Measurements from ENCODE around the gene TM9SF1. TPM values are rescaled to one million over a fixed set of nuclear protein-coding genes. Genes with fewer than 3 reads are reported as not detected.

Gene TM9SF1
- total and polyA plus RNA-seq, 12 donors: 10.8 to 36.4 (median 18.7) TPM

GRCh38 chr14:24160850-24161804 lies 34.1 kb downstream of the TM9SF1 start, which contains the start of gene IRF9:
Gene IRF9, plus strand, starts transcription at chr14:24161265. Its CDS starts 880 bp downstream, at chr14:24162145.
- peaks cover 10 to 88% (median 56%) of the 10 kb centered on the region in 9 donors for H3K36me3 ChIP-seq
- intact Hi-C loops (cut with DNase I): loop anchor here in 2 of 10 donors (2.0 to 5.0 kb wide), 3 partner anchors 14 to 102 kb away; partner anchors contain the start of genes DCAF11 (in 1 of the 2), NRL (in 1 of the 2), PSME2 (in 1 of the 2) and RNF31 (in 1 of the 2)
- peak; percentile 89 to 97 (median 96) for ATAC-seq
- peaks cover 9 to 50% (median 27%) of the 10 kb centered on the region in 9 donors for H3K4me1 ChIP-seq
- H3K4me3 ChIP-seq: peak within 1 kb of the TSS; percentile 50 to 89 (median 66)
- 2 to 3% methylated on average over 12 of the region's 12 CpGs for WGBS, 2 donors
- no peaks in the 10 kb centered on the region for H3K9me3 ChIP-seq
- no peaks in the 10 kb centered on the region for H3K27me3 ChIP-seq
- TF ChIP-seq CTCF (IDR thresholded peaks at IDR 0.05): peak; percentile 90 to 98 (median 92)
- H3K27ac ChIP-seq: peak within 1 kb of the TSS; percentile 92 to 100 (median 96)
- DNase-seq: peak; percentile 96 to 97

GRCh38 chr14:24160499-24160849 lies 34.8 kb downstream of the TM9SF1 start:
- Histone ChIP-seq H3K9me3 (no peaks in the 10 kb centered on the region), H3K4me1 (peaks cover 9 to 44% (median 27%) of the 10 kb centered on the region in 9 donors), H3K36me3 (peaks cover 6 to 88% (median 57%) of the 10 kb centered on the region in 9 donors), H3K27ac (peak overlapping the region; percentile 92 to 100 (median 96)), H3K4me3 (peak overlapping the region in 2 of 10 donors; percentile 63 to 89), H3K27me3 (no peaks in the 10 kb centered on the region)
- no peak for DNase-seq
- 87 to 89% methylated on average over 4 of the region's 4 CpGs for WGBS, 2 donors
- intact Hi-C loops (cut with DNase I): loop anchor here in 2 of 10 donors (2.0 to 5.0 kb wide), 3 partner anchors 14 to 102 kb away; partner anchors contain the start of genes DCAF11 (in 1 of the 2), NRL (in 1 of the 2), PSME2 (in 1 of the 2) and RNF31 (in 1 of the 2)
- ATAC-seq: peak in 1 of 8 donors; percentile 18
- no peak for TF ChIP-seq CTCF (IDR thresholded peaks at IDR 0.05)

- no peak for DNase-seq
- no peaks in the 10 kb centered on the region for H3K27me3 ChIP-seq
- ATAC-seq: peak in 1 of 8 donors; percentile 10
- intact Hi-C loops (cut with DNase I): loop anchor here in 2 of 10 donors (2.0 to 5.0 kb wide), 3 partner anchors 13 to 101 kb away; partner anchors contain the start of genes DCAF11 (in 1 of the 2), NRL (in 1 of the 2), PSME2 (in 1 of the 2) and RNF31 (in 1 of the 2)
- peaks cover 9 to 42% (median 27%) of the 10 kb centered on the region in 9 donors for H3K4me1 ChIP-seq
- WGBS, 2 donors: 91 to 94% methylated on average over 11 of the region's 11 CpGs
- H3K4me3 ChIP-seq: no peak overlapping the region
- peak overlapping the region; percentile 92 to 100 (median 96) for H3K27ac ChIP-seq
- H3K9me3 ChIP-seq: no peaks in the 10 kb centered on the region
- peaks cover under 1 to 88% (median 57%) of the 10 kb centered on the region in 9 donors for H3K36me3 ChIP-seq
- TF ChIP-seq CTCF (IDR thresholded peaks at IDR 0.05): no peak
Observed at GRCh38 chr14:24159777-24160498, 35.3 kb downstream of the TM9SF1 start.
